ENCODE measurements around the gene PSG2.
"Not testable (repeated sequence)": the region's sequence is repeated elsewhere in the genome, so short reads cannot be mapped to it uniquely, and the experiment has no call there.

Gene PSG2

GRCh38 chr19:43026369-43026768 is 56.1 kb downstream of the PSG2 start, which contains the start of gene PSG11:
TSS of gene PSG11 (minus strand) at chr19:43026469. CDS start at chr19:43026372, 97 bp downstream.
- not testable (repeated sequence) for H3K36me3 ChIP-seq (ENCODE audit: insufficient read depth, low read length); H3K27ac ChIP-seq (ENCODE audit: low read depth, low read length); H3K9ac ChIP-seq (ENCODE audit: low read depth, low read length); H3K4me1 ChIP-seq (ENCODE audit: insufficient read depth, low read length); H3K4me3 ChIP-seq (ENCODE audit: low read length); H3K9me3 ChIP-seq (ENCODE audit: insufficient read depth, low read depth, low read length); H3K27me3 ChIP-seq (ENCODE audit: insufficient read depth, low read length)
- 89% methylated on average over 6 of the region's 6 CpGs for WGBS

- H3K27me3 ChIP-seq (ENCODE audit: insufficient read depth, low read length); H3K9me3 ChIP-seq (ENCODE audit: insufficient read depth, low read depth, low read length); H3K4me3 ChIP-seq (ENCODE audit: low read length); H3K36me3 ChIP-seq (ENCODE audit: insufficient read depth, low read length); H3K4me1 ChIP-seq (ENCODE audit: insufficient read depth, low read length); H3K9ac ChIP-seq (ENCODE audit: low read depth, low read length); H3K27ac ChIP-seq (ENCODE audit: low read depth, low read length): not testable (repeated sequence)
- 75% methylated on average over 4 of the region's 4 CpGs for WGBS
These were observed 60.4 kb downstream of the PSG2 start for GRCh38 chr19:43022098-43022497.

GRCh38 chr19:43021629-43022028 is 60.9 kb downstream of the PSG2 start:
- not testable (repeated sequence) for H3K36me3 ChIP-seq (ENCODE audit: insufficient read depth, low read length); H3K9ac ChIP-seq (ENCODE audit: low read depth, low read length); H3K27ac ChIP-seq (ENCODE audit: low read depth, low read length); H3K27me3 ChIP-seq (ENCODE audit: insufficient read depth, low read length); H3K4me1 ChIP-seq (ENCODE audit: insufficient read depth, low read length); H3K4me3 ChIP-seq (ENCODE audit: low read length); H3K9me3 ChIP-seq (ENCODE audit: insufficient read depth, low read depth, low read length)
- 86% methylated on average over 4 of the region's 4 CpGs for WGBS

GRCh38 chr19:43019588-43019987 is 62.9 kb downstream of the PSG2 start:
- H3K9ac ChIP-seq (ENCODE audit: low read depth, low read length); H3K4me1 ChIP-seq (ENCODE audit: insufficient read depth, low read length); H3K36me3 ChIP-seq (ENCODE audit: insufficient read depth, low read length); H3K27ac ChIP-seq (ENCODE audit: low read depth, low read length); H3K4me3 ChIP-seq (ENCODE audit: low read length); H3K9me3 ChIP-seq (ENCODE audit: insufficient read depth, low read depth, low read length); H3K27me3 ChIP-seq (ENCODE audit: insufficient read depth, low read length): not testable (repeated sequence)
